Keratinocyte (primary cell): ENCODE measurements around the gene ADAMTS4. TPM values are rescaled to one million over a fixed set of nuclear protein-coding genes. Genes with fewer than 3 reads are reported as not detected.

Experiments used
- DNase-seq: peaks from one replicate; pipeline ENCODE4 v3.0.0-alpha.2; 2011; ENCODE audit warnings: low read depth, missing footprints, low spot score
- FAIRE-seq: peaks from 2 replicates; lab custom pipeline; 2011; peaks lifted over from hg19 to GRCh38; lab: Jason Lieb, UNC
- H2AFZ ChIP-seq: 2 replicates; pipeline ENCODE4 v1.6.0; 2012; ENCODE audit warnings: low read length, control low read depth, inconsistent platforms; ENCODE audit not compliant: control insufficient read depth
- H3K27ac ChIP-seq: 2 replicates; pipeline ENCODE4 v1.5.1; 2011; ENCODE audit warnings: low read length; ENCODE audit not compliant: control insufficient read depth, insufficient read depth
- H3K27me3 ChIP-seq: 3 replicates; pipeline ENCODE4 v1.6.0; 2011; ENCODE audit warnings: low read length; ENCODE audit not compliant: control insufficient read depth, insufficient read depth; ENCODE audit errors: extremely low read depth
- H3K36me3 ChIP-seq, 2 experiments: 2 replicates in 1 of 2; 3 replicates in 1 of 2; pipeline ENCODE4 v1.5.1; 2011; ENCODE audit warnings: low read length in 2 of 2, mild to moderate bottlenecking in 1 of 2; ENCODE audit not compliant: control insufficient read depth in 2 of 2, insufficient read depth in 2 of 2; ENCODE audit errors: extremely low read depth in 1 of 2
- H3K4me1 ChIP-seq: 3 replicates; pipeline ENCODE4 v1.5.1; 2011; ENCODE audit warnings: low read length; ENCODE audit not compliant: control insufficient read depth, insufficient read depth; ENCODE audit errors: extremely low read depth
- H3K4me2 ChIP-seq: 3 replicates; pipeline ENCODE4 v1.6.0; 2011; ENCODE audit warnings: low read depth, low read length; ENCODE audit not compliant: control insufficient read depth, insufficient read depth; ENCODE audit errors: extremely low read depth
- H3K4me3 ChIP-seq, 3 experiments: fragments of 200-600 bp in 1 of 3; sonication (generic) in 1 of 3; 2 replicates in 2 of 3; 3 replicates in 1 of 3; pipeline ENCODE4 v1.5.1; 2011 to 2016; ENCODE audit warnings: low read length in 3 of 3, mild to moderate bottlenecking in 3 of 3, control low read depth in 2 of 3, inconsistent platforms in 1 of 3, low read depth in 1 of 3, mixed read lengths in 1 of 3, mixed run types in 1 of 3, moderate library complexity in 1 of 3; ENCODE audit not compliant: control insufficient read depth in 2 of 3, insufficient read depth in 2 of 3; ENCODE audit errors: extremely low read depth in 1 of 3
- H3K79me2 ChIP-seq: 2 replicates; pipeline ENCODE4 v1.6.0; 2012; ENCODE audit warnings: low read length; ENCODE audit not compliant: control insufficient read depth, insufficient read depth
- H3K9ac ChIP-seq: 3 replicates; pipeline ENCODE4 v1.6.0; 2011; ENCODE audit warnings: low read length; ENCODE audit not compliant: control insufficient read depth, insufficient read depth; ENCODE audit errors: extremely low read depth
- H3K9me1 ChIP-seq: 3 replicates; pipeline ENCODE4 v1.6.0; 2011; ENCODE audit warnings: low read length; ENCODE audit not compliant: control insufficient read depth, insufficient read depth; ENCODE audit errors: extremely low read depth
- H3K9me3 ChIP-seq: 2 replicates; pipeline ENCODE4 v1.5.1; 2012; ENCODE audit warnings: low read depth, low read length; ENCODE audit not compliant: control insufficient read depth
- H4K20me1 ChIP-seq: 3 replicates; pipeline ENCODE4 v1.6.0; 2011; ENCODE audit warnings: low read length; ENCODE audit not compliant: control insufficient read depth, insufficient read depth; ENCODE audit errors: extremely low read depth
- EZH2 ChIP-seq: IDR thresholded peaks from one replicate; pipeline ENCODE4 v1.6.1; 2012; ENCODE audit warnings: inconsistent platforms, mild to moderate bottlenecking, low read length, moderate library complexity
- dilution Hi-C: fragments of 300-500 bp; cut with MboI; formaldehyde crosslinking; loops from one replicate; pipeline ENCODE4 v1.7.0; 2020; ENCODE audit warnings: low sequenced_read_pairs; ENCODE audit not compliant: extremely low pct_ligation_motif_present
- polyA plus RNA-seq, 5 experiments: library from polyadenylated mRNA; depleted of rRNA in 3 of 5; stranded (reverse) in 3 of 5; stranded (forward) in 1 of 5; unstranded in 1 of 5; fragments of >200 nt; gene quantifications; 1 replicate in 1 of 5; 2 replicates in 3 of 5; 3 replicates in 1 of 5; pipeline versions ENCODE4 v1.2.1 to v1.2.3, GENCODE V29; 2011 to 2012; ENCODE audit warnings: missing spikeins in 2 of 5, low read depth in 1 of 5, low replicate concordance in 1 of 5
- TF ChIP-seq, protein P1 (sequence below), 3 experiments: IDR thresholded peaks in 1 of 3; conservative IDR thresholded peaks in 1 of 3; optimal IDR thresholded peaks in 1 of 3; 2 replicates in 2 of 3; 3 replicates in 1 of 3; pipeline versions ENCODE3 to v1.5.1; 2011; ENCODE audit warnings: low read length in 3 of 3, mild to moderate bottlenecking in 3 of 3, moderate library complexity in 2 of 3, control low read depth in 1 of 3, inconsistent platforms in 1 of 3; ENCODE audit not compliant: insufficient read depth in 2 of 3; ENCODE audit errors: extremely low read depth in 1 of 3

ADAMTS4 gene
- polyA plus RNA-seq, 1 donor (not counting 4 experiments of a cell fraction or from before 2014, with no cell fraction given): 0.35 TPM

- Histone ChIP-seq H3K9ac (no peak overlapping the region), H3K27ac (no peak overlapping the region), H3K36me3 (no peaks in the 10 kb centered on the region), H3K4me2 (no peak overlapping the region), H3K27me3 (no peaks in the 10 kb centered on the region), H4K20me1 (no peaks in the 10 kb centered on the region), H3K9me3 (no peaks in the 10 kb centered on the region), H3K79me2 (no peaks in the 10 kb centered on the region), H2AFZ (no peak overlapping the region), H3K4me3 (no peak overlapping the region), H3K9me1 (no peaks in the 10 kb centered on the region), H3K4me1 (peaks cover 41% of the 10 kb centered on the region)
- DNase-seq: no peak
- dilution Hi-C loops: no loop called here
- FAIRE-seq: no peak
- TF ChIP-seq EZH2: no peak
- TF ChIP-seq, protein P1, sequence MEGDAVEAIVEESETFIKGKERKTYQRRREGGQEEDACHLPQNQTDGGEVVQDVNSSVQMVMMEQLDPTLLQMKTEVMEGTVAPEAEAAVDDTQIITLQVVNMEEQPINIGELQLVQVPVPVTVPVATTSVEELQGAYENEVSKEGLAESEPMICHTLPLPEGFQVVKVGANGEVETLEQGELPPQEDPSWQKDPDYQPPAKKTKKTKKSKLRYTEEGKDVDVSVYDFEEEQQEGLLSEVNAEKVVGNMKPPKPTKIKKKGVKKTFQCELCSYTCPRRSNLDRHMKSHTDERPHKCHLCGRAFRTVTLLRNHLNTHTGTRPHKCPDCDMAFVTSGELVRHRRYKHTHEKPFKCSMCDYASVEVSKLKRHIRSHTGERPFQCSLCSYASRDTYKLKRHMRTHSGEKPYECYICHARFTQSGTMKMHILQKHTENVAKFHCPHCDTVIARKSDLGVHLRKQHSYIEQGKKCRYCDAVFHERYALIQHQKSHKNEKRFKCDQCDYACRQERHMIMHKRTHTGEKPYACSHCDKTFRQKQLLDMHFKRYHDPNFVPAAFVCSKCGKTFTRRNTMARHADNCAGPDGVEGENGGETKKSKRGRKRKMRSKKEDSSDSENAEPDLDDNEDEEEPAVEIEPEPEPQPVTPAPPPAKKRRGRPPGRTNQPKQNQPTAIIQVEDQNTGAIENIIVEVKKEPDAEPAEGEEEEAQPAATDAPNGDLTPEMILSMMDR (optimal IDR thresholded peaks at IDR 0.05 in 1 of 3, IDR thresholded peaks at IDR 0.05 in 1 of 3, conservative IDR thresholded peaks at IDR 0.05 in 1 of 3; ENCODE audit: extremely low read depth in 1 of 3, insufficient read depth in 2 of 3, low read length in 3 of 3): no peak
Observed at GRCh38 chr1:161196521-161197451, 2.1 kb downstream of the ADAMTS4 start.

DNA sequence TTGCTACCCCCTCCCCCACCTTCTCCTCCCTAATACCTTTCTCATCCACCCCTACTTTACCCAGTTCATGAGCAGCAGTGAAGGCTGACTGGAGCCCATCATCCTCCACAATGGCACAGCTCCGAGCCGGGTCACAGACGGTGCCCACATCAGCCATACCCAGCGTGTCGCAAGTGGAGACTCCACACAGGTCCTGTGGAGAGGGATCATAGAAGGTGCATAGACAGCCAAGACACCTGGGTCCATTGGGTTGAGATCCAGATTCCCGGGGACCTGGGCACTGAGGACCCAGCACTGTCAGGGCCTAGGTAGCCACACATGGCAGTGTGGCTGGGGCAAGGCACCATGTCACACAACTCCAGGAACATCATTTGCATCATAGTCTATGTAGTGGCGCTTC, 2.7 kb downstream of the ADAMTS4 start:
- FAIRE-seq: no peak
- TF ChIP-seq EZH2: no peak
- TF ChIP-seq, protein P1 (optimal IDR thresholded peaks at IDR 0.05 in 1 of 3, IDR thresholded peaks at IDR 0.05 in 1 of 3, conservative IDR thresholded peaks at IDR 0.05 in 1 of 3; ENCODE audit: extremely low read depth in 1 of 3, insufficient read depth in 2 of 3, low read length in 3 of 3): no peak
- H3K4me2 ChIP-seq: no peak overlapping the region
- no peaks in the 10 kb centered on the region for H3K27me3 ChIP-seq
- no peak overlapping the region for H3K4me3 ChIP-seq
- H4K20me1 ChIP-seq: no peaks in the 10 kb centered on the region
- H3K36me3 ChIP-seq: no peaks in the 10 kb centered on the region
- H3K79me2 ChIP-seq: no peaks in the 10 kb centered on the region
- H2AFZ ChIP-seq: no peak overlapping the region
- H3K9me3 ChIP-seq: no peaks in the 10 kb centered on the region
- DNase-seq: no peak
- H3K4me1 ChIP-seq: peaks cover 35% of the 10 kb centered on the region
- no peak overlapping the region for H3K9ac ChIP-seq
- dilution Hi-C loops: no loop called here
- no peak overlapping the region for H3K27ac ChIP-seq
- no peaks in the 10 kb centered on the region for H3K9me1 ChIP-seq
